AG10803 (cell line): ENCODE results near the gene HTD2.

Experiments used
- DNase-seq: peaks from one replicate; pipeline ENCODE4 v3.0.0; 2010; ENCODE audit warnings: low read depth
- H3K4me3 ChIP-seq: 2 replicates; pipeline ENCODE4 v1.5.1; 2011; ENCODE audit warnings: mild to moderate bottlenecking, low read length, control low read depth
- TF ChIP-seq, protein P1 (sequence below): conservative IDR thresholded peaks from 2 replicates; pipeline ENCODE4 v1.5.1; 2011; ENCODE audit warnings: mild to moderate bottlenecking, low read length, control low read depth, inconsistent platforms

Gene HTD2

DNA sequence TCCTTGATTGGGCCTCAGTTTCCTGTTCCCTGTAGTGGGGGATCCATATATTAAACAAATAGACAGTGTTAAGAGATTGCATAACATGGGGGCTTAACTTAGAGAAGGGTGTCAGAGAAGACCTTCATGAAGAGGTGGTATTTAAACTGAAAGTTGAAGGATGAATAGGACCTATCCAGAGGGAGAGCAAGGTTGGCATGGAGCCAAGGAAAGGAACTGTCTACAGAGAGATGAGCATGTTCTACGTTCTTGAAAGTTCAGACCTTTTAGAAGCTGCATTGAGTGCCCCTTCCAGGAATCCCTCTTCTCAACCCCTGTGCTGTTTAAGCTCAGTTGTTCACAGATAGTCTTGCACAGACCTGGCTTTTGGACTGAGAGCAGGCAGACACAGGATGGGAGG, 2.4 kb downstream of the HTD2 start:
- DNase-seq, result no peak
- H3K4me3 ChIP-seq, result no peak overlapping the region
- TF ChIP-seq, protein P1, sequence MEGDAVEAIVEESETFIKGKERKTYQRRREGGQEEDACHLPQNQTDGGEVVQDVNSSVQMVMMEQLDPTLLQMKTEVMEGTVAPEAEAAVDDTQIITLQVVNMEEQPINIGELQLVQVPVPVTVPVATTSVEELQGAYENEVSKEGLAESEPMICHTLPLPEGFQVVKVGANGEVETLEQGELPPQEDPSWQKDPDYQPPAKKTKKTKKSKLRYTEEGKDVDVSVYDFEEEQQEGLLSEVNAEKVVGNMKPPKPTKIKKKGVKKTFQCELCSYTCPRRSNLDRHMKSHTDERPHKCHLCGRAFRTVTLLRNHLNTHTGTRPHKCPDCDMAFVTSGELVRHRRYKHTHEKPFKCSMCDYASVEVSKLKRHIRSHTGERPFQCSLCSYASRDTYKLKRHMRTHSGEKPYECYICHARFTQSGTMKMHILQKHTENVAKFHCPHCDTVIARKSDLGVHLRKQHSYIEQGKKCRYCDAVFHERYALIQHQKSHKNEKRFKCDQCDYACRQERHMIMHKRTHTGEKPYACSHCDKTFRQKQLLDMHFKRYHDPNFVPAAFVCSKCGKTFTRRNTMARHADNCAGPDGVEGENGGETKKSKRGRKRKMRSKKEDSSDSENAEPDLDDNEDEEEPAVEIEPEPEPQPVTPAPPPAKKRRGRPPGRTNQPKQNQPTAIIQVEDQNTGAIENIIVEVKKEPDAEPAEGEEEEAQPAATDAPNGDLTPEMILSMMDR, result no peak

DNA sequence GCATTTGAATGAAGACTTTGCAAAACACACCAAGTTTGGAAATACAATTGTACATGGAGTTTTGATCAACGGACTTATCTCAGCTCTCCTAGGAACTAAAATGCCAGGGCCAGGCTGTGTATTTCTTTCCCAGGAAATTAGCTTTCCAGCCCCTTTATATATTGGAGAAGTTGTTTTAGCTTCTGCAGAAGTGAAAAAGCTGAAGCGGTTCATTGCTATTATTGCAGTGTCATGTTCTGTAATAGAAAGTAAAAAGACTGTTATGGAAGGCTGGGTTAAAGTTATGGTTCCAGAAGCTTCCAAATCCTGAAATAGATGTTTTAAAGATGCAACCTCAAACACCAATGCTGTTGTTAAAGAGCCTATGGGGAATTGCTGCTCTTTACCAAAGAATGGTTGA, 11.5 kb downstream of the HTD2 start:
- DNase-seq, result no peak
- TF ChIP-seq, protein P1, result no peak
- H3K4me3 ChIP-seq, result no peak overlapping the region

DNA sequence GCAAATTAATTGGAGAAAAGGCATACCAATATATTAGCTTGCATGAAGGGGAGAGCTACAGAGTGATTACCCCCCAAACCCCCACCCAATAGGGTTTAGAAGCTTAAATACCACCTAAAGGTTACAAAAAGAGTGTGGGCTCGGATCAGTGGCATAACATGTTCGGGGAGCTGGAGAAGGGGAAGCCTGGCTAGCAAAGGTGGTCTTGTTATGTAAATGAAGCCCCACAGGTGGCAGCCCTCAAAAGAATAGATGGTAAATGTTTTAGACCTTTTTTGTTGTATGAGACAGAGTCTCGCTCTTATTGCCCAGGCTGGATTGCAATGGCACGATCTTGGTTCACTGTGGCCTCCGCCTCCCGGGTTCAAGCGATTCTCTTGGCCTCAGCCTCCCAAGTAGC, 15.5 kb downstream of the HTD2 start:
- H3K4me3 ChIP-seq, result no peak overlapping the region
- DNase-seq, result no peak
- TF ChIP-seq, protein P1, result no peak

DNA sequence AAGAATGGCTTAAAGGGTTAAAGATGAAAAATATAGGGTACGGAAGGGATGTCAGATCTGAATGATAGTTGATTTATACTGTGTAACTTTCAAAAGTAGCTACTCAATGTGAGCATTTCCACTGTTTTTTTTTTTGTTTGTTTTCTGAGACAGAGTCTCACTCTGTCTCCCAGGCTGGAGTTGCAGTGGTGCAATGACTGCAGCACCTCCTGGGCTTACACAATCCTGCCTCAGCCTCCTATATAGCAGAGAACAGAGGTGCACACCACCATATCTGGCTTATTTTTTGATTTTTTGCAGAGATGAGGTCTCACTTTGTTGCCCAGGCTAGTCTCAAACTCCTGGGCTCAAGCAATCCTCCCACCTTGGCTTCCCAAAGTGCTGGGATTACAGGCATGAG, 16.5 kb downstream of the HTD2 start:
- H3K4me3 ChIP-seq, result no peak overlapping the region
- TF ChIP-seq, protein P1, result no peak
- DNase-seq, result no peak

DNA sequence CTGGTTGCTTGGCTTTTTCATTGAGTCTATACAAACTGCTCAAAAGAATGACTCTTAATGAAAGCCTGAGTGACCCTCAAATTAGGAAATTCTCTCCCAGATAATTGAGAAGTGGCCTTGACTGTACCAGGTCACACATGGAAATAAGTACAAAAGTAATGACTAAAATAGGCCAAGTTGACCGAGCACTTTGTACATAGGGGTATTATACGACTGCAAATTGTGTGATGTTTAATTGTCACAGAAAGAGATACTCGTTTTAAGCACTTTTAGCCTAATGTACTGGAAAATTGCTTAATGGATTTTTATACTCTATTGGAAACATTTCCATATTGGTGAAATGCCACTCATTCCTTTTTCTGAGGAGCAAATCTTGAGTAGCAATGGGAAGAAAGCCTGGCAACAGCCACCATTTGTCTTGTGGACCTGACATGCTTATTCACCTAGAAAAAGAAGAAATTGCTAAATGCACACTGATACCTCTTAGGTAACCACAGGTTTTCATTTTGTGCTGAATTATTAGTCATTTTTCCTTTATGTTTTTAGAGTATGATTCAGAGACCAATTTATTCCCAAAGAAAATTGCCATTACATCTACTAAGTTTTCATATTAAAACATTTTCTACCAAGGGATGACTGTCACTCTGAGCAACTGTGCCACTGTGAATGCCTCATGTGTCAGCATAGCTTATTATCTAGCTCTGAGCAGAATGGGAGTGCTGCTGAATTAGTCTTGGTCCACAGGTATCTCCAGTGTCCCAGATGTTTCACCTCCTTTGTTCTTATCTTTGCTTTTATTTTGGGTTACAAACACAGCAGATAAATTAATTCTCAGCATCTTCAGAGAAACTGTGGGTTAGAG, 17.4 kb downstream of the HTD2 start:
- TF ChIP-seq, protein P1, result no peak
- H3K4me3 ChIP-seq, result no peak overlapping the region
- DNase-seq, result no peak

DNA sequence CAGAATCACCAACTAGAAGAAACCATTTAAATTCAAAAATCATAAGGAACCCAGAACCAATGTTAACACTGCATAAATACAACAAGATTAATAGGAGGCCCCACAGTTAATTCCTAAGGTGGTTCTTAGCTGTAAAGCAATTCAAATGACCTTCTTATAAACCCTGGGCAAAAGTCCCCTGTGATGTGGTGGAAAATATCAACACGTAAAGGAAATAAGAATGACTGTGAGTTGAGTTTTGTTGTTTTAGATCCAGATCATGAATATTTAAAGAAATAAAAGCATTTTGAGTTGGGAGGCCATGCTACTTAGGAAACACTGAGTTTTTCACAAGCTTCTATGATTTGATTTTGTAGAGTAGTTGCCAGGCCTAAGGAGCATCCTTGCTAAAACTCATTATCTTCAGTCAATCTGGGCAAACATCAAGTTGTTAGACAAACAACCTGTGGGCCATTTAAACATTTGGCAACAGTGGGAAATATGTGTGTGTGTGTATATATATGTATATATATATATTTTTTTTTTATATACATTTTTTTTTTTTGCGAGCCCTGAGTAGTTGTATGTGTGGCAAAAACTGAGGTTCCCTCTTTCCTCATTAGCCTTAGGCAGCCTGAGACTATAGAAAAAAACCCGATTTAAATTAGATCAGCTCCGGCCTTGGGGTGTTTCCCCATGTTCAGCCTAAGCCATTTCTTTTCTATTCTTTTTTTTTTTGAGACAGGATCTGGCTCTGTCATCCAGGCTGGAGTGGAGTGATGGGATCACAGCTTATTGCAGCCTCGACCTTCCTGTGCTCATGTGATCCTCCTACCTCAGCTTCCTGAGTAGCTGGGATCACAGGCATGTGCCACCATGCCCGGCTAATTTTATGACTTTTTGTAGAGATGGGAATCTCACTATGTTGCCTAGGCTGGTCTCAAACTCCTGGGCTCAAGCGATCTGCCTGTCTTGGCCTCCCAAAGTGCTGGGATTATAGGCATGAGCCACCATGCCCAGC, 18.4 kb downstream of the HTD2 start:
- DNase-seq, result no peak
- TF ChIP-seq, protein P1, result no peak
- no peak overlapping the region for H3K4me3 ChIP-seq
